Measurements from ENCODE around the gene EFHB. TPM values are rescaled to one million over a fixed set of nuclear protein-coding genes. Genes with fewer than 3 reads are reported as not detected.

EFHB gene
- total and polyA plus RNA-seq, 2 of the 13 experiments (the other 11 are each of a cell fraction or from before 2014, with no cell fraction given) = 0.15 to 0.42 TPM

GRCh38 chr3:19891740-19892139 is 42.3 kb downstream of the EFHB start (continued):
- no peak for TF ChIP-seq ZBTB49 (CRISPR knock-in tag; IDR thresholded peaks at IDR 0.05; ENCODE audit: borderline replicate concordance)
- TF ChIP-seq FOXP4 (CRISPR knock-in tag; IDR thresholded peaks at IDR 0.05) = no peak
- TF ChIP-seq ZNF713 (CRISPR knock-in tag; IDR thresholded peaks at IDR 0.05) = no peak

GRCh38 chr3:19888428-19889152 is 45.4 kb downstream of the EFHB start:
- no peaks in the 10 kb centered on the region for H3K79me2 ChIP-seq (ENCODE audit: insufficient read depth, low read length)
- H3K4me2 ChIP-seq (ENCODE audit: low read depth, low read length) = no peak overlapping the region
- no peak overlapping the region for H2AFZ ChIP-seq (ENCODE audit: low read length)
- POLR2A ChIA-PET = no interaction called here
- DNase-seq (ENCODE audit: low spot score) = no peak
- H3K4me1 ChIP-seq (ENCODE audit: insufficient read depth, low read length) = peaks cover 15% of the 10 kb centered on the region; the same call in 1 of the 2 replicates
- H3K4me3 ChIP-seq (replicated peaks in 1 of 3; ENCODE audit: insufficient read depth in 1 of 3, low read depth in 2 of 3, low read length in 3 of 3) = no peak overlapping the region
- intact Hi-C loops (cut with micrococcal nuclease; ENCODE audit: unreplicated experiment) = loop anchor here (5.0 kb wide), 1 partner anchor 299 kb away; the partner anchor contains the start of gene SGO1
- no peak for FAIRE-seq
- no peak overlapping the region for H3K9ac ChIP-seq (ENCODE audit: insufficient read depth, low read depth, low read length)
- BruUV-seq (replicated peaks) = no TSS peak
- no peaks in the 10 kb centered on the region for H3K36me3 ChIP-seq (replicated peaks in 1 of 2; ENCODE audit: control insufficient read depth in 1 of 2, insufficient read depth in 2 of 2, low read length in 2 of 2)
- H3K27me3 ChIP-seq (ENCODE audit: control insufficient read depth in 1 of 2, insufficient read depth in 2 of 2, low read length in 2 of 2) = no peaks in the 10 kb centered on the region
- CTCF ChIA-PET (ENCODE audit: low intra/inter-chr PET ratio, low total read pairs) = no interaction called here
- no peak for ATAC-seq
- H3K9me3 ChIP-seq (ENCODE audit: low read length) = no peaks in the 10 kb centered on the region
- no peak overlapping the region for H3K27ac ChIP-seq (ENCODE audit: extremely low read length, insufficient read depth, low read length)
- in situ Hi-C loops (cut with HindIII; ENCODE audit: extremely low pct_ligation_motif_present, low pct_unique_long_range_greater_than_20kb) = no loop called here
- WGBS (ENCODE audit: low lambda C conversion rate) = 21% methylated on average over 5 of the region's 5 CpGs
- H4K20me1 ChIP-seq (ENCODE audit: insufficient read depth, low read length) = no peaks in the 10 kb centered on the region
- TF ChIP-seq ZNF790 (CRISPR knock-in tag; IDR thresholded peaks at IDR 0.05; ENCODE audit: borderline replicate concordance) = no peak
- TF ChIP-seq GMEB1 (CRISPR knock-in tag; IDR thresholded peaks at IDR 0.05; ENCODE audit: borderline replicate concordance) = no peak
- no peak for TF ChIP-seq NFATC3 (CRISPR knock-in tag; IDR thresholded peaks at IDR 0.05)
- no peak for TF ChIP-seq NFE2L2 (IDR thresholded peaks at IDR 0.05; ENCODE audit: low read length)
- TF ChIP-seq MIER2 (CRISPR knock-in tag; IDR thresholded peaks at IDR 0.05) = no peak
- no peak for TF ChIP-seq NCOA2 (CRISPR knock-in tag; IDR thresholded peaks at IDR 0.05)
- no peak for TF ChIP-seq TBX2 (CRISPR knock-in tag; IDR thresholded peaks at IDR 0.05; ENCODE audit: borderline replicate concordance)
- no peak for TF ChIP-seq U2AF2 (IDR thresholded peaks at IDR 0.05; ENCODE audit: low read depth, low read length)
- no peak for TF ChIP-seq PRDM10 (CRISPR knock-in tag; IDR thresholded peaks at IDR 0.05; ENCODE audit: low read depth)
- TF ChIP-seq ZFP36L2 (CRISPR knock-in tag; IDR thresholded peaks at IDR 0.05) = no peak

Data from HepG2 (cell line).